Measurements from ENCODE around the gene ZBTB20.

The ZBTB20 gene

DNA sequence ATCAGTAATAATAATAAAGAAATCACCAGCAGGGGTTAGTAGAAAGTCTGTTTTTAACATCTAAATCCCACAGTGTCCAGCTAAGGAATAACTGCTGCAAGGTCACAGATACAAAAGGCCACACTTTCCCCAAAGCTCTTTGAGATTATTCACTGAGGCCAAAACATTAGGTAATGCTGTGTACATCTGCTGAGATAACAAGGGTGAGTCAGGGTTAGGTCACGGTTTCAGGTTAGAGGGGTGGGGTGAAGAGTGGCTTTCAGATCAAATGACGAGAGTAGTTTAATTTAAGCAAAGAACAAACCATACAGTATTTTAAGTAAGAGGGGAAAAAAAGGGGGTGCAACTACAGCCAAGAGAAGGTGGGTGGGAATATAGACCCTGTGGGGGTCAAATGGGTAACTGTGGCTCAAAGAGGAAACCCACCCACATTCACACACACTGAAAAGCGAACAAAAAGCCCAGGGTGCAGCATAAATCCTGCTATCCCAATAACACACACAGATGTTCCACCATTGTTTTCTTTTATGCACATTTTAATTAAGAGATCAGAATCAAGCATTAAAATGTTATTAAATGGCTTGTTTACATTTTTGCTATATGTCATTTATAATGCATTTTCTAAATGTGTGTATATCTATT lies 440.4 kb downstream of the ZBTB20 start:
- peak; percentile 36 for DNase-seq (ENCODE audit: low spot score)
- in situ Hi-C loops (cut with MboI; ENCODE audit: low pct_unique_long_range_greater_than_20kb, low sequenced_read_pairs, unreplicated experiment): no loop called here
- TF ChIP-seq, protein P1, sequence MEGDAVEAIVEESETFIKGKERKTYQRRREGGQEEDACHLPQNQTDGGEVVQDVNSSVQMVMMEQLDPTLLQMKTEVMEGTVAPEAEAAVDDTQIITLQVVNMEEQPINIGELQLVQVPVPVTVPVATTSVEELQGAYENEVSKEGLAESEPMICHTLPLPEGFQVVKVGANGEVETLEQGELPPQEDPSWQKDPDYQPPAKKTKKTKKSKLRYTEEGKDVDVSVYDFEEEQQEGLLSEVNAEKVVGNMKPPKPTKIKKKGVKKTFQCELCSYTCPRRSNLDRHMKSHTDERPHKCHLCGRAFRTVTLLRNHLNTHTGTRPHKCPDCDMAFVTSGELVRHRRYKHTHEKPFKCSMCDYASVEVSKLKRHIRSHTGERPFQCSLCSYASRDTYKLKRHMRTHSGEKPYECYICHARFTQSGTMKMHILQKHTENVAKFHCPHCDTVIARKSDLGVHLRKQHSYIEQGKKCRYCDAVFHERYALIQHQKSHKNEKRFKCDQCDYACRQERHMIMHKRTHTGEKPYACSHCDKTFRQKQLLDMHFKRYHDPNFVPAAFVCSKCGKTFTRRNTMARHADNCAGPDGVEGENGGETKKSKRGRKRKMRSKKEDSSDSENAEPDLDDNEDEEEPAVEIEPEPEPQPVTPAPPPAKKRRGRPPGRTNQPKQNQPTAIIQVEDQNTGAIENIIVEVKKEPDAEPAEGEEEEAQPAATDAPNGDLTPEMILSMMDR (IDR thresholded peaks at IDR 0.05; ENCODE audit: extremely low read depth, insufficient read depth, missing control alignments): no peak

DNA sequence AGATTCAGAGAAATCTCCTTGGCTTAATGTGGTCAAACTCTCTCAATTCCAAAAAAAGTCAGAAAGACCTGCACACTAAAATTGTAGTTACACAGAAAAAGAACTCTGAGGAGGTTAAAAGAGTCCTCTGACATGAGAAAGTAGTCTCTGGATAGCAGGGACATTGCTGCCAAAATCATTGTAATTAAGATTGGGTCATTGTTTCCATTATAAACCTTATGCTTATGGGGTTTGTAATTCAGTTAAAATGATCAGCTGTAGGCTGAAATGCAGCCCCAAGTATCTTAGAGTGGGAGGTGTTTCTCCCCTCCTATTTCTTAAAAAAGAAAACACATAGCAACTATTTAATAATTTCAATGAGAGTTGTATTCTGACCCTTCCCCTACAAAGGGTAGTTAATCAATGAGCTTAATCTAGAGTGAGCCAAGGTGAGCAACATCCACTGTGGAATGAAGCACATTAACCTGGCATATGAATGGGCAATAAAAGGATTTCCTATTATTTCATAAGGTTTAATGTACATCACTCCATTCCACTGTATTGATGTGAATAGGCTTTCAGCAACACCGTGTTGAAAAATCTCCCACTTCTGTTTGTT lies 446.4 kb downstream of the ZBTB20 start:
- in situ Hi-C loops (cut with MboI; ENCODE audit: low pct_unique_long_range_greater_than_20kb, low sequenced_read_pairs, unreplicated experiment): no loop called here
- TF ChIP-seq, protein P1 (IDR thresholded peaks at IDR 0.05; ENCODE audit: extremely low read depth, insufficient read depth, missing control alignments): no peak
- no peak for DNase-seq (ENCODE audit: low spot score)

DNA sequence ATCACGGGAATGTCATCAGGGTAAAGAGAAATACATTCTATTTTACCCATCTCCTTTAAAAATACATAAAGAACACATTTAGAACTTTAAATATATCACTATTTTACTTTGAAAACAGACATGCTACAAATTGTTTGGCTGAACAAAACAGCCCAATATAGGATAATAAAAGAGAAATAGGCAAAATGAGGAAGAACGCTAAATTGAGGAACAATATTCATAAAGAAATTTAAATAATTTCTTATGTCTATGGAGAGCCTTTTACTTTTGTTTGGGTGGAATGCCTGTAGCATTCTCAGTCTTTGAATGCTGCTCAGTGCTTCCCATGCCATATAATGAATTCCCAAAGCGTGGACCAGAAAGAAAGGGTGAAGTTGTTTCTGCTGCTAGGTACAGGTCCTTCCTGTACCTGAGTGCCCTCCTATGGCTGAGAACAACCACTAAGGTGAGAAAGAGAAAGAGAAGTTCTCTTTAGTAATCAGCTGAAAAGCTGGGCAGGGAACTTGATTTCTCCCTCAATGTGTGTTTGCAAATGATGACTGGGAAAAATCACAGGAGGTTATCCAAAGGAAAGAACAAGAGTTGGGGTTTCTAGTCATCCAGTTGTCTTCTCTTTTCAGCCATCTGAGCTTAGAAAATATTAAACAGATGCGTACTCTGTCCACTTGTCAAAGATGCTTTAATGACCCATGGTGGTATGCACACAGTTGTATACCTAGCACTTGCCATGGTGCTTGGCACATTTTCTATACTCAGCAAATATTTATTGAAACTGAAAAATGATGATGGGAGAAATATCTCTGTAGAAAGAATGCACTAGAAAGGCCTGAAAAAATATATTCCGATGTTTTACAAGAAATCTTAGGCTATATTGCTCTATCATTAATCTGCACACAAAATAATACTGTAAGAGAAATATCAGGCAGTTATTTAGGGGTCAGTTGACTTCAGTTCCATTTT lies 448.7 kb downstream of the ZBTB20 start:
- no peak for DNase-seq (ENCODE audit: low spot score)
- in situ Hi-C loops (cut with MboI; ENCODE audit: low pct_unique_long_range_greater_than_20kb, low sequenced_read_pairs, unreplicated experiment): no loop called here
- TF ChIP-seq, protein P1 (IDR thresholded peaks at IDR 0.05; ENCODE audit: extremely low read depth, insufficient read depth, missing control alignments): no peak

DNA sequence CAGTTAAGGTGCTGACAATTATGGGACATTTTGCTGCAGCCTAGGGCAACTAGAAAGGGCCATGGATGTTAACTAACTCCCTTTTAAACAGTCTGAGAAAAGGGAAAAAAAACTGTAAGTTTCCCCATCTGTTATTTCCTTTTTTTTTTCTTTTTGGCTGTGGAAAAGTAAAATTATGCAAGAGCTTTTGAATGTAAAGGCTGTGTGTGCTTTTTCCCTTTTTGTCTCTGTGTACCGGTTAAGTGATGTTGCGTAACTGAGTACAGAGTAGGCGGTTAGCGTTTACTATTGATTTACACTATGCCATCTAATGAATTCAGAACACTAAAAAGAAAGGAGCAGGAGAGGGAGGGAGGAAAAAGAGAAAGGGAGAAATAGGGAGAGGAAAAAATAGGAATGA lies 449.7 kb downstream of the ZBTB20 start:
- TF ChIP-seq, protein P1 (IDR thresholded peaks at IDR 0.05; ENCODE audit: extremely low read depth, insufficient read depth, missing control alignments): no peak
- in situ Hi-C loops (cut with MboI; ENCODE audit: low pct_unique_long_range_greater_than_20kb, low sequenced_read_pairs, unreplicated experiment): no loop called here
- no peak for DNase-seq (ENCODE audit: low spot score)

DNA sequence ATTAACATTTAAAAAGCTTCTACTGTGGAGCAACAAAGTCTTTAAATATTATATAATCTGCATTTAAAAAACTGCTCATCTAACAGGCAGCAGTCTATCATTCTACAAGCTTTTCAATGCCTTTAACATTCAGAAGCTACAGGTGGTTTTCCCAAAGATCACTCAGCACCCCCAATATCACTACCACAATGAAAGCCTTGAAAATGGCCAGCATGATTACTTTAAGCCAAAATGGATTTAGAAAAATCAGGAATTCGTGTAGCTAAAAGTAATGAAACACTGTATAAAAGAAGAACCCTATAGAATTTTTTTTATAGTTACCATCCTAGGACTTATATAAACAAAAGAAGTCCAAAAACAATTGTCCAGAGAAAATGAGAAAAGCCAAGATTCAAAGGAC lies 452.8 kb downstream of the ZBTB20 start:
- TF ChIP-seq, protein P1 (IDR thresholded peaks at IDR 0.05; ENCODE audit: extremely low read depth, insufficient read depth, missing control alignments): no peak
- no peak for DNase-seq (ENCODE audit: low spot score)
- in situ Hi-C loops (cut with MboI; ENCODE audit: low pct_unique_long_range_greater_than_20kb, low sequenced_read_pairs, unreplicated experiment): no loop called here

DNA sequence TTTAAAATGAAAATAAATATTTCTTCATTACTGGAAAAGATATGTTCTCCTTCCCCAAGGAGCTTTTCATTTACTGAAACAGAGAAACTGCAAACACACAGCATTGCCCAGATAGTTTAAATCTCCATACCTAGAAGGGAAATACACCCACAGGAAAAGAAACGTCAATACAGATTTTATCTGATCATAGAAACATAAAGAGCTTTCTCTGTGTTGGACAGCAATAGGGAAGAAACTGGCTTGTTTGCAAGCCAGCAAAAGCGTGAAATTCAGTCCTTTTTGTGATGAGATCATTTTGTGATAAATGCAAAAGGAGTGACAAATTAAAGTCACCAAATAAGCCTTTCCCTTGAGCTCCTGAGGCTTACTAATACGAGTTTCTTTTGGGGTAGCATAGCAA lies 455.2 kb downstream of the ZBTB20 start:
- in situ Hi-C loops (cut with MboI; ENCODE audit: low pct_unique_long_range_greater_than_20kb, low sequenced_read_pairs, unreplicated experiment): no loop called here
- no peak for DNase-seq (ENCODE audit: low spot score)
- TF ChIP-seq, protein P1 (IDR thresholded peaks at IDR 0.05; ENCODE audit: extremely low read depth, insufficient read depth, missing control alignments): no peak
